Ishikawa (cell line): ENCODE results near the gene DNAAF9.

Source experiments
- CEBPB ChIP-seq: IDR thresholded peaks from 2 replicates; pipeline ENCODE4 v1.6.1; 2012
- CREB1 ChIP-seq: IDR thresholded peaks from 2 replicates; pipeline ENCODE4 v1.6.1; 2012; ENCODE audit warnings: low read depth
- EGR1 ChIP-seq: IDR thresholded peaks from 2 replicates; pipeline ENCODE4 v1.6.1; 2012
- EP300 ChIP-seq: IDR thresholded peaks from 2 replicates; pipeline ENCODE4 v1.6.1; 2012; ENCODE audit warnings: borderline replicate concordance
- FOXM1 ChIP-seq: IDR thresholded peaks from 2 replicates; pipeline ENCODE4 v1.6.1; 2012; ENCODE audit warnings: low read depth, borderline replicate concordance
- NFIC ChIP-seq: IDR thresholded peaks from 2 replicates; pipeline ENCODE4 v1.6.1; 2012
- RAD21 ChIP-seq: IDR thresholded peaks from 2 replicates; pipeline ENCODE4 v1.6.1; 2012; ENCODE audit warnings: low read depth
- TAF1 ChIP-seq: IDR thresholded peaks from 2 replicates; pipeline ENCODE4 v1.6.1; 2012; ENCODE audit warnings: low read depth, mild to moderate bottlenecking
- TCF12 ChIP-seq: IDR thresholded peaks from 2 replicates; pipeline ENCODE4 v1.6.1; 2012; ENCODE audit warnings: low read depth
- TEAD4 ChIP-seq: IDR thresholded peaks from 2 replicates; pipeline ENCODE4 v1.6.1; 2012
- YY1 ChIP-seq: IDR thresholded peaks from 2 replicates; pipeline ENCODE4 v1.6.1; 2012; ENCODE audit warnings: low read depth
- ZBTB7A ChIP-seq: IDR thresholded peaks from 2 replicates; pipeline ENCODE4 v1.6.1; 2012; ENCODE audit warnings: low read depth
- TF ChIP-seq, protein P1 (sequence below): IDR thresholded peaks from 2 replicates; pipeline ENCODE4 v1.6.1; 2012; ENCODE audit warnings: low read depth, mild to moderate bottlenecking
- TF ChIP-seq, protein P2 (sequence below): IDR thresholded peaks from 2 replicates; pipeline ENCODE4 v1.6.1; 2012
- TF ChIP-seq, protein P3 (sequence below): IDR thresholded peaks from 2 replicates; pipeline ENCODE4 v1.6.1; 2012

Gene DNAAF9

DNA sequence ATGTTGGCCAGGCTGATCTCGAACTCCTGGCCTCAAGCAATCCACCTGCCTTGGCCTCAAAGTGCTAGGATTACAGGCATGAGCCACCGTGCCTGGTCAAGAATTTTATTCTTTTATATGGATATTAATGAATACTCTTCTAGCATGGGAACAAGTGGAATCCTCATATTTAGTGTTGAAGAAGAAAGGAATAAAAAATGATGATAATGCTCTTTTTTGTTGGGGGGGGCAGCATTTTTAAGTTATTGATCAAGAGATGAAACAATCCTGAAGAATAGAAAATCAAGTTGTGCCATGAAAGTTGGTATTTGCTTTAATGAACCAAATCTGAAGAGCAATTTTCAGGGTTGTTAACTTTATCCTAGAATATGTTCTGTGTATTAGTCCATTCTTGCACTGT is 6.7 kb upstream of the DNAAF9 start:
- TF ChIP-seq TEAD4, result no peak
- TF ChIP-seq EP300, result no peak

DNA sequence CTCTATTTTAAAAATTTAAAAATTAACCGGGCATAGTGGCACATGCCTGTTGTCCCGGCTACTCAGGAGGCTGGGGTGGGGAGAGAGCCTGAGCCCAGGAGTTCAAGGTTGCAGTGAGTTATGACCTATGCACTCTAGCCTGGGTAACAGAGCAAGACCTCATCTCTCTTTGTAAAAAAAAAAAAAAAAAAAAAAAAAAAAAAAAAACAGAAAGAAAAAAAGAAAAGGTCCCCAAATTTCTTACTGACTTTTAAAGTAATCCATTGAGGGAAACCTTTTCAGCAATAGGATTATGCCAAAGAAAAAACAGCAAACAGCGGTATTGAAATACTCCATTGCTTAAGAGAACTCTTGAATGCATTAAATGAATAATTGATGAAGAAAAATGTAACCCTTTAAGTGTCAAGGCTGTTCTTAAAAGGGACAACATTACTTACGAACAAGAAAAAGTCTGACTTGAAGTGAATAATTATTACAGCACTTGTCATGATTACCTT is 6.0 kb upstream of the DNAAF9 start:
- TF ChIP-seq EGR1 (no peak), RAD21 (no peak), ZBTB7A (no peak), TEAD4 (no peak), YY1 (no peak), TAF1 (no peak), FOXM1 (no peak), NFIC (no peak), TCF12 (no peak), EP300 (no peak), CEBPB (no peak), CREB1 (no peak)
- TF ChIP-seq, protein P1, sequence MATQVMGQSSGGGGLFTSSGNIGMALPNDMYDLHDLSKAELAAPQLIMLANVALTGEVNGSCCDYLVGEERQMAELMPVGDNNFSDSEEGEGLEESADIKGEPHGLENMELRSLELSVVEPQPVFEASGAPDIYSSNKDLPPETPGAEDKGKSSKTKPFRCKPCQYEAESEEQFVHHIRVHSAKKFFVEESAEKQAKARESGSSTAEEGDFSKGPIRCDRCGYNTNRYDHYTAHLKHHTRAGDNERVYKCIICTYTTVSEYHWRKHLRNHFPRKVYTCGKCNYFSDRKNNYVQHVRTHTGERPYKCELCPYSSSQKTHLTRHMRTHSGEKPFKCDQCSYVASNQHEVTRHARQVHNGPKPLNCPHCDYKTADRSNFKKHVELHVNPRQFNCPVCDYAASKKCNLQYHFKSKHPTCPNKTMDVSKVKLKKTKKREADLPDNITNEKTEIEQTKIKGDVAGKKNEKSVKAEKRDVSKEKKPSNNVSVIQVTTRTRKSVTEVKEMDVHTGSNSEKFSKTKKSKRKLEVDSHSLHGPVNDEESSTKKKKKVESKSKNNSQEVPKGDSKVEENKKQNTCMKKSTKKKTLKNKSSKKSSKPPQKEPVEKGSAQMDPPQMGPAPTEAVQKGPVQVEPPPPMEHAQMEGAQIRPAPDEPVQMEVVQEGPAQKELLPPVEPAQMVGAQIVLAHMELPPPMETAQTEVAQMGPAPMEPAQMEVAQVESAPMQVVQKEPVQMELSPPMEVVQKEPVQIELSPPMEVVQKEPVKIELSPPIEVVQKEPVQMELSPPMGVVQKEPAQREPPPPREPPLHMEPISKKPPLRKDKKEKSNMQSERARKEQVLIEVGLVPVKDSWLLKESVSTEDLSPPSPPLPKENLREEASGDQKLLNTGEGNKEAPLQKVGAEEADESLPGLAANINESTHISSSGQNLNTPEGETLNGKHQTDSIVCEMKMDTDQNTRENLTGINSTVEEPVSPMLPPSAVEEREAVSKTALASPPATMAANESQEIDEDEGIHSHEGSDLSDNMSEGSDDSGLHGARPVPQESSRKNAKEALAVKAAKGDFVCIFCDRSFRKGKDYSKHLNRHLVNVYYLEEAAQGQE, result no peak
- TF ChIP-seq, protein P2, sequence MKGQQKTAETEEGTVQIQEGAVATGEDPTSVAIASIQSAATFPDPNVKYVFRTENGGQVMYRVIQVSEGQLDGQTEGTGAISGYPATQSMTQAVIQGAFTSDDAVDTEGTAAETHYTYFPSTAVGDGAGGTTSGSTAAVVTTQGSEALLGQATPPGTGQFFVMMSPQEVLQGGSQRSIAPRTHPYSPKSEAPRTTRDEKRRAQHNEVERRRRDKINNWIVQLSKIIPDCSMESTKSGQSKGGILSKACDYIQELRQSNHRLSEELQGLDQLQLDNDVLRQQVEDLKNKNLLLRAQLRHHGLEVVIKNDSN, result no peak
- TF ChIP-seq, protein P3, sequence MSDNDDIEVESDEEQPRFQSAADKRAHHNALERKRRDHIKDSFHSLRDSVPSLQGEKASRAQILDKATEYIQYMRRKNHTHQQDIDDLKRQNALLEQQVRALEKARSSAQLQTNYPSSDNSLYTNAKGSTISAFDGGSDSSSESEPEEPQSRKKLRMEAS, result no peak

DNA sequence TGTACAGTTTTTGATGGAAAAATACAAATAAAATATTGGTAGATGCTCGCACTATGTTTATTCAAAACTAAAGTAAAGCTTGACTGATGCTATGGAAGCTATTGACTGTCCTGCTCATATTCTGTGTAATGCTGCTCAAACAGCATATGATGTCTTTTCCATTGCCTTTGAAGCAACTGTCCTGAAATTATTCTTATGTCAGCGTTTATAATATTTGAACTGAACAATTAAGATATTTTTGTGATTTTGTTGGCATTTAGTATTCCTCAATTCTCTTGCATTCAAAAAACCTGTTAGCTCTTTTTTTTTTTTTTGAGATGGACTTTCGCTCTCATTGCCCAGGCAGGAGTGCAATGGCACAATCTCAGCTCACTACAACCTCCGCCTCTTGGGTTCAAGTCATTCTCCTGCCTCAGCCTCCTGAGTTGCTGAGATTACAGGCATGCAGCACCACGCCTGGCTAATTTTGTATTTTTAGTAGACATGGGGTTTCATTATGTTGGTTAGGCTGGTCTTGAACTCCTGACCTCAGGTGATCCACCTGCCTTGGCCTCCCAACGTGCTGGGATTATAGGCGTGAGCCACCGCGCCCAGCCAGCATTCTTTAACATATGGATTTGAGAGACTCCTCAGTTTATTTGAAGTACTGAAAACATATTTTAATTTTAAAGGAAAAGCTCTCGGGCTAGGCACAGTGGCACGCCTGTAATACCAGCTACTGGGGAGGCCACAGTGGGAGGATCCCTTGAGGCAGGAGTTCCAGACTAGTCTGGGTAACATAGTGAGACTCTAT is 5.3 kb upstream of the DNAAF9 start:
- no peak for TF ChIP-seq FOXM1
- no peak for TF ChIP-seq CREB1
- TF ChIP-seq TAF1, result no peak
- no peak for TF ChIP-seq TCF12
- no peak for TF ChIP-seq EP300
- no peak for TF ChIP-seq EGR1
- no peak for TF ChIP-seq TEAD4
- no peak for TF ChIP-seq ZBTB7A
- no peak for TF ChIP-seq NFIC
- TF ChIP-seq, protein P1, result no peak
- TF ChIP-seq YY1, result no peak
- TF ChIP-seq, protein P2, result no peak
- no peak for TF ChIP-seq RAD21
- TF ChIP-seq, protein P3, result no peak
- TF ChIP-seq CEBPB, result no peak

DNA sequence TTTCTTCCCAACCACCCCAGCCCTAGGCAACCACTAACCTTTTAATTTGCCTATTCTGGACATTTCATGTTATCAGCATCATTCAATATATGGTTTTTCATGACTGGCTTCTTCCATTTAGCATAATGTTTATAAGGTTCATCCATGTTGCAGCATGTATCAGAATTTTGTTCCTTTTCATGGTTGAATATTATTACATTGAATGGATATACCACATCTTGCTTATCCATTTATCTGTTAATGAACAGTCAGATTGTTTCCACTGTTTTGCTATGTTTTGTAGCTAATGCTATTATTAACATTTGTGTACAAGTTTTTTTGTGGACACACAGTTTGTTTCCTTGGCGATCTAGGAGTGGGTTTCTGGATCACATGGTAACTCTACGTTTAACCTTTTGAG is 3.0 kb upstream of the DNAAF9 start:
- TF ChIP-seq, protein P2, result no peak
- TF ChIP-seq YY1 (no peak), EP300 (no peak), TEAD4 (no peak), CEBPB (no peak), ZBTB7A (no peak), CREB1 (no peak), NFIC (no peak), RAD21 (no peak)
- TF ChIP-seq, protein P1, result no peak
- TF ChIP-seq, protein P3, result no peak
